ENCODE data around the gene UNC13B. TPM values are rescaled to one million over a fixed set of nuclear protein-coding genes. Genes with fewer than 3 reads are reported as not detected.

The UNC13B gene
- total RNA-seq, 1 experiment from 2014 or later, result 49.3 TPM

GRCh38 chr9:35225677-35226076 is 63.9 kb downstream of the UNC13B start:
- H3K27ac Mint-ChIP-seq, result no peak overlapping the region
- ChIA-PET CTCF (interaction anchor here (1.2 kb wide), 1 partner anchor 33 kb away, joined by 3 read pairs; no protein-coding TSS in a partner anchor), POLR2A (no interaction called here)
- no peaks in the 10 kb centered on the region for H3K36me3 Mint-ChIP-seq
- H3K4me1 Mint-ChIP-seq, result peaks cover 12% of the 10 kb centered on the region
- ATAC-seq (no peak), DNase-seq (ENCODE audit: low spot score) (no peak)
- no peak overlapping the region for H3K4me3 Mint-ChIP-seq
- peaks cover 17% of the 10 kb centered on the region for H3K9me3 Mint-ChIP-seq
- TF ChIP-seq ATF2 (CRISPR knock-in tag; IDR thresholded peaks at IDR 0.05; ENCODE audit: borderline replicate concordance, low read depth) (no peak), ESRRA (CRISPR knock-in tag; IDR thresholded peaks at IDR 0.05; ENCODE audit: borderline replicate concordance) (no peak), MXD4 (CRISPR knock-in tag; IDR thresholded peaks at IDR 0.05; ENCODE audit: borderline replicate concordance) (no peak), CBFB (CRISPR knock-in tag; IDR thresholded peaks at IDR 0.05; ENCODE audit: low read depth) (no peak), ZNF138 (CRISPR knock-in tag; conservative IDR thresholded peaks at IDR 0.05) (no peak), PRDM15 (CRISPR knock-in tag; IDR thresholded peaks at IDR 0.05) (no peak)
- no peaks in the 10 kb centered on the region for H3K27me3 Mint-ChIP-seq (ENCODE audit: low read depth)

DNA sequence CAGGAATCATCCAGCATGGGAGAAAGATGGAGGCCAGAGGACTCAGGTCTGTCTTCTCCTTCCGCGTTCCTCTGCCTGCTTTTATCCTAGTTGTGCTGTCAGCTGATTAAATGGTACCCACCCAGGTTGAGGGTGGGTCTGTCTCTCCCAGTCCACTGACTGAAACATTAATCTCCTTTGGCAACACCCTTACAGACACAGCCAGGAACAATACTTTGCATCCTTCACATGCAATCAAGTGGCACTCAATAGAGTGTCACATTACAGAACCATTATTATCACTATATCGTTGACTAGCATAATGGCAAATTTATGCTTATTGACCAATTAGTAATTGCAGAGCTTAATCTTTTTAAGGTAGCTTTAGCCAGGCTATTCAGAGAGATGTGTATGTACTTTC is 64.8 kb downstream of the UNC13B start:
- no peak for ATAC-seq
- H3K9me3 Mint-ChIP-seq, result peaks cover 16% of the 10 kb centered on the region
- H3K27me3 Mint-ChIP-seq (ENCODE audit: low read depth), result no peaks in the 10 kb centered on the region
- DNase-seq (ENCODE audit: low spot score), result no peak
- TF ChIP-seq GTF2I (CRISPR knock-in tag; conservative IDR thresholded peaks at IDR 0.05) (no peak), ATF6 (CRISPR knock-in tag; IDR thresholded peaks at IDR 0.05) (no peak), PRDM15 (CRISPR knock-in tag; IDR thresholded peaks at IDR 0.05) (peak; percentile 31), ZNF416 (CRISPR knock-in tag; IDR thresholded peaks at IDR 0.05) (no peak)
- TF ChIP-seq, protein P1, sequence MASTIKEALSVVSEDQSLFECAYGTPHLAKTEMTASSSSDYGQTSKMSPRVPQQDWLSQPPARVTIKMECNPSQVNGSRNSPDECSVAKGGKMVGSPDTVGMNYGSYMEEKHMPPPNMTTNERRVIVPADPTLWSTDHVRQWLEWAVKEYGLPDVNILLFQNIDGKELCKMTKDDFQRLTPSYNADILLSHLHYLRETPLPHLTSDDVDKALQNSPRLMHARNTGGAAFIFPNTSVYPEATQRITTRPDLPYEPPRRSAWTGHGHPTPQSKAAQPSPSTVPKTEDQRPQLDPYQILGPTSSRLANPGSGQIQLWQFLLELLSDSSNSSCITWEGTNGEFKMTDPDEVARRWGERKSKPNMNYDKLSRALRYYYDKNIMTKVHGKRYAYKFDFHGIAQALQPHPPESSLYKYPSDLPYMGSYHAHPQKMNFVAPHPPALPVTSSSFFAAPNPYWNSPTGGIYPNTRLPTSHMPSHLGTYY (CRISPR knock-in tag; IDR thresholded peaks at IDR 0.05), result no peak
- TF ChIP-seq, protein P2, sequence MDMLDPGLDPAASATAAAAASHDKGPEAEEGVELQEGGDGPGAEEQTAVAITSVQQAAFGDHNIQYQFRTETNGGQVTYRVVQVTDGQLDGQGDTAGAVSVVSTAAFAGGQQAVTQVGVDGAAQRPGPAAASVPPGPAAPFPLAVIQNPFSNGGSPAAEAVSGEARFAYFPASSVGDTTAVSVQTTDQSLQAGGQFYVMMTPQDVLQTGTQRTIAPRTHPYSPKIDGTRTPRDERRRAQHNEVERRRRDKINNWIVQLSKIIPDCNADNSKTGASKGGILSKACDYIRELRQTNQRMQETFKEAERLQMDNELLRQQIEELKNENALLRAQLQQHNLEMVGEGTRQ (CRISPR knock-in tag; IDR thresholded peaks at IDR 0.05), result no peak
- peaks cover 12% of the 10 kb centered on the region for H3K4me1 Mint-ChIP-seq
- ChIA-PET POLR2A (interaction anchor here (0.5 kb wide), 1 partner anchor 276 kb away, joined by 3 read pairs; no protein-coding TSS in a partner anchor), CTCF (interaction anchor here (0.9 to 1.2 kb wide), 2 partner anchors 32 to 263 kb away, joined by 3 read pairs; partner anchors contain the start of gene RUSC2)
- H3K36me3 Mint-ChIP-seq, result no peaks in the 10 kb centered on the region
- peak overlapping the region; percentile 44; the same call in 1 of the 2 replicates for H3K27ac Mint-ChIP-seq
- no peak overlapping the region for H3K4me3 Mint-ChIP-seq
